Activated CD4-positive, CD25-positive, alpha-beta regulatory T cell treated with anti-CD3 and anti-CD28 coated beads, Interleukin-2, amount 50 U/mL, for 16 hours (primary cell): ENCODE measurements around the gene CLNK.
"Not testable (repeated sequence)": the region's sequence is repeated elsewhere in the genome, so short reads cannot be mapped to it uniquely, and the experiment has no call there.

Experiments
- DNase-seq: peaks from one replicate; pipeline ENCODE4 v3.0.0-alpha.2; 2020; ENCODE audit warnings: low read depth, low spot score

CLNK gene

GRCh38 chr4:10577508-10578426 is 106.8 kb downstream of the CLNK start:
- DNase-seq = no peak

- no peak for DNase-seq
Measured at GRCh38 chr4:10577018-10577417, 107.5 kb downstream of the CLNK start.

- no peak for DNase-seq
Measured at GRCh38 chr4:10576236-10576635, 108.3 kb downstream of the CLNK start.

GRCh38 chr4:10575414-10575813 is 109.2 kb downstream of the CLNK start:
- DNase-seq = no peak

- DNase-seq = not testable (repeated sequence)
Measured at GRCh38 chr4:10574553-10574952, 110.0 kb downstream of the CLNK start.

GRCh38 chr4:10571909-10572308 is 112.7 kb downstream of the CLNK start:
- no peak for DNase-seq

GRCh38 chr4:10569491-10569890 is 115.1 kb downstream of the CLNK start:
- no peak for DNase-seq

- no peak for DNase-seq
Measured at GRCh38 chr4:10567766-10568165, 116.8 kb downstream of the CLNK start.

- DNase-seq = no peak
Measured at GRCh38 chr4:10565166-10565780, 119.3 kb downstream of the CLNK start.

- no peak for DNase-seq
Measured at GRCh38 chr4:10554694-10555093, 129.9 kb downstream of the CLNK start.

- DNase-seq = no peak
Measured at GRCh38 chr4:10554121-10554520, 130.4 kb downstream of the CLNK start.

- no peak for DNase-seq
Measured at GRCh38 chr4:10552591-10553280, 131.8 kb downstream of the CLNK start.

- no peak for DNase-seq
Measured at GRCh38 chr4:10535912-10536311, 148.7 kb downstream of the CLNK start.

- no peak for DNase-seq
Measured at GRCh38 chr4:10534820-10535219, 149.7 kb downstream of the CLNK start.

- no peak for DNase-seq
Measured at GRCh38 chr4:10532155-10532554, 152.4 kb downstream of the CLNK start.

GRCh38 chr4:10530137-10530786 is 154.3 kb downstream of the CLNK start:
- DNase-seq = no peak

GRCh38 chr4:10529291-10530136 is 155.1 kb downstream of the CLNK start:
- DNase-seq = no peak

- DNase-seq = no peak
Measured at GRCh38 chr4:10527438-10527837, 157.1 kb downstream of the CLNK start.

GRCh38 chr4:10526429-10527222 is 157.9 kb downstream of the CLNK start:
- no peak for DNase-seq

- DNase-seq = no peak
Measured at GRCh38 chr4:10524196-10524833, 160.3 kb downstream of the CLNK start.
